Measurements from ENCODE around the gene SHMT1.

Gene SHMT1

DNA sequence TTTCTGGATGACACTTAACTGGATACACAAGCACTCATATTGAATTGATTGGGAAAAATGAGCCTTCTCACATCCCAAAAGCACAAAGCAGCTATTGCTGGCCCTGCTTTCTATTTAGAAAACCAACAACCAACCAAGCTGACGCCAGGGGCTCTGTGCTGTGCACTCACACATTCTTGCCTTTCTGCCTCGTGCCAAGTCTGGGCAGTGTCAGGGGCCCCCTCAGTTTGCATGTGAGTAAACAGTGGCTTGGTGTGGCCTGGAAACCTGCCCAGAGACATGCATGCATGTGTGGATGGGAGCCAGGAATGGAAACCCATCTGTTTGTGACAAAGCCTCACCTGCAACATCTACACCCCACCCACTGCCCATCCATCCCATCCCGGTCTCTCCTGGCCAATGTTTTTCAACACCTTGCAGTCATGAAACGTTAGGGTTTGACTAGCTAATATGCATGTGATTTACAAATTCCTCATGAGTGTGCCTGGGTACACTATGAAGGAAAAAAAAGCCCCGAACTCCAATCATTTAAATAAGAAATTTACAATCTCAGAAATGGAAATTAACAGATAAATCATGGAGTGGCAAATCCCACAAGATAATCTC, 82.5 kb downstream of the SHMT1 start:
- no peak for DNase-seq

DNA sequence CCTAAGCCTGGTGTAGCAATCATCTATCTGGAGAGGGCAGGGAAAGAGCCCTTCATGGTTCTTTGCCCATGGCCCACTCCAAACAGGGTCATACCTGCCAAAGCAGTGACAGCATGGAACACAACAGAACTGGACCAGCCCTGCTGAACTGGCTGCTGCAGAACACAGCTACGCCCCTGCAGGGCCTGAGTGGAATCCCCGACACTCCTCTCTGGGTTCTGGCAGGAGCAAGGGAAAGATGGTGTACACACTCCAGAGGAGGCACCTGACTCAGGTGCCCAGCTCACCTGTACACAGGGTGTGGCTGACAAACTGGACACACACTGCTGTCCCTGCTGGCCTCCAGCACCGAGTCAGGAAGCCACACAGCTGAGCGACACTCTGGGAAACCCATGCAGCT, 83.1 kb downstream of the SHMT1 start:
- DNase-seq: no peak

DNA sequence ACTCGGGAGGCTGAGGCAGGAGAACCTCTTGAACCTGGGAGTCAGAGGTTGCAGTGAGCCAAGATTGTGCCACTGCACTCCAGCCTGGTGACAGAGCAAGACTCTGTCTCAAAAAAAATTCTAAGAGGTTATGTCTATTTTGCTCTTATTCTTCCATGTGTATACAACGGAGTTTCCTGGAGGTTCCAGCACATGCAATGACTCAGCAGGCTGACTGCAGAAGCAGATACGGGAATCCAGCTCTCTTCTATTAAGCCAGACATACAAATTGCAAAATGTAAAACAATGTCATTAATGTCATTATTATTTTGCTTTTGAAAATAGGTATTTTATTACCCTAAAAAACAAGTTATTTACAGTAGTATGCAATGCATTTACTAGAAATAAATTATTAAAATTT, 84.5 kb downstream of the SHMT1 start:
- no peak for DNase-seq

All from CD4-positive, alpha-beta T cell treated with Interleukin-15 for 1 hour (primary cell).